K562 (cell line): ENCODE data around the gene DBI. TPM values are rescaled to one million over a fixed set of nuclear protein-coding genes. Genes with fewer than 3 reads are reported as not detected.
A peak's percentile ranks its signal among the peaks of the same experiment; 100 is the strongest.

Experiments
- ATF1 ChIP-seq, 2 experiments: fragments of 450-650 bp in 1 of 2; IDR thresholded peaks; 2 replicates each; pipeline ENCODE4 v1.6.1; 2016; ENCODE audit warnings: missing compliant biosample characterization in 1 of 2, missing genetic modification characterization in 1 of 2
- ATF6 ChIP-seq: sonication (generic); formaldehyde crosslinking; IDR thresholded peaks from 2 replicates; pipeline ENCODE4 v1.4.0; 2020; ENCODE audit warnings: mild to moderate bottlenecking, missing genetic modification reagents
- CBFA2T2 ChIP-seq: fragments of 450-650 bp; conservative IDR thresholded peaks from 2 replicates; pipeline ENCODE4 v1.6.1; 2017; ENCODE audit warnings: mild to moderate bottlenecking
- CHD2 ChIP-seq: IDR thresholded peaks from 2 replicates; pipeline ENCODE4 v1.6.1; 2011; ENCODE audit warnings: low read depth, low read length
- FUS ChIP-seq: fragments of 200-400 bp; formaldehyde crosslinking; optimal IDR thresholded peaks from 2 replicates; pipeline ENCODE3; 2017; ENCODE audit warnings: low read depth, low read length
- ILK ChIP-seq: fragments of 450-650 bp; IDR thresholded peaks from 2 replicates; pipeline ENCODE4 v1.6.1; 2016; ENCODE audit warnings: missing genetic modification characterization, low read depth, mild to moderate bottlenecking, missing compliant biosample characterization, moderate library complexity, borderline replicate concordance
- LARP7 ChIP-seq: fragments of 450-650 bp; IDR thresholded peaks from 2 replicates; pipeline ENCODE4 v1.6.1; 2016
- MAFF ChIP-seq: IDR thresholded peaks from 2 replicates; pipeline ENCODE4 v1.6.1; 2012; ENCODE audit warnings: low read length, improper control_type of control experiment
- MNT ChIP-seq, 2 experiments: fragments of 450-650 bp; conservative IDR thresholded peaks; 2 replicates each; pipeline ENCODE4 v1.6.1; 2017; ENCODE audit warnings: mild to moderate bottlenecking in 2 of 2, moderate library complexity in 2 of 2
- POLR2A ChIP-seq: fragments of 450-650 bp; conservative IDR thresholded peaks from 2 replicates; pipeline ENCODE4 v1.6.1; 2016
- POLR2G ChIP-seq: fragments of 200-400 bp; formaldehyde crosslinking; IDR thresholded peaks from 2 replicates; pipeline ENCODE4 v1.6.1; 2017; ENCODE audit warnings: low read depth, mild to moderate bottlenecking, antibody characterized with exemption, low read length, moderate library complexity
- PPARD ChIP-seq: fragments of 250-450 bp; sonication (Bioruptor Pico); IDR thresholded peaks from 2 replicates; pipeline ENCODE4 v1.8.0; 2022; ENCODE audit warnings: inconsistent platforms, mild to moderate bottlenecking, moderate library complexity
- SRSF1 ChIP-seq: fragments of 200-400 bp; formaldehyde crosslinking; IDR thresholded peaks from 2 replicates; pipeline ENCODE4 v1.6.1; 2017; ENCODE audit warnings: mild to moderate bottlenecking, low read depth, low read length, moderate library complexity
- TBP ChIP-seq: optimal IDR thresholded peaks from 2 replicates; pipeline ENCODE3; 2011; ENCODE audit warnings: low read depth, low read length, improper control_type of control experiment
- UBTF ChIP-seq, 2 experiments: IDR thresholded peaks; 2 replicates each; pipeline ENCODE4 v1.6.1; 2012; ENCODE audit warnings: improper control_type of control experiment in 2 of 2, low read depth in 2 of 2, low read length in 2 of 2, borderline replicate concordance in 1 of 2
- ZNF431 ChIP-seq: sonication (generic); formaldehyde crosslinking; IDR thresholded peaks from 2 replicates; pipeline ENCODE4 v1.8.0; 2022; ENCODE audit warnings: mild to moderate bottlenecking, missing genetic modification reagents
- ZNF561 ChIP-seq: fragments of 450-650 bp; formaldehyde crosslinking; conservative IDR thresholded peaks from 2 replicates; pipeline ENCODE4 v1.4.0; 2020; ENCODE audit warnings: mild to moderate bottlenecking, moderate library complexity
- ZNF639 ChIP-seq, 2 experiments: fragments of 200-800 bp in 1 of 2; sonication (Bioruptor generic) in 1 of 2; sonication (generic) in 1 of 2; formaldehyde crosslinking in 1 of 2; IDR thresholded peaks in 1 of 2; conservative IDR thresholded peaks in 1 of 2; 2 replicates each; pipeline versions ENCODE4 v1.5.0 to v1.6.1; 2016 to 2020; ENCODE audit warnings: missing compliant biosample characterization in 1 of 2, missing genetic modification characterization in 1 of 2, missing genetic modification reagents in 1 of 2
- polyA plus RNA-seq, 8 experiments: library from polyadenylated mRNA; depleted of rRNA in 4 of 8; stranded (reverse) in 5 of 8; unstranded in 3 of 8; fragments of >200 nt; fragmentation: Nextera tagmentation in 2 of 8; fragmentation: Illumina TruSeq in 1 of 8; extraction: Ambion mirVana in 2 of 8; extraction: Trizol in 1 of 8; gene quantifications; 2 replicates each; pipeline versions ENCODE4 v1.2.1 to v1.2.3, GENCODE V29; 2011 to 2014; ENCODE audit warnings: inconsistent platforms in 1 of 8, missing spikeins in 1 of 8
- total RNA-seq, 7 experiments: library from RNA; depleted of rRNA in 6 of 7; stranded (reverse); fragments of >200 nt in 6 of 7; fragmentation: Illumina TruSeq in 2 of 7; extraction: Trizol in 2 of 7; gene quantifications; 2 replicates each; pipeline versions ENCODE4 v1.2.1 to v1.2.3, GENCODE V29; 2011 to 2021; ENCODE audit warnings: low replicate concordance in 1 of 7

The DBI gene
- total and polyA plus RNA-seq, 9 of the 15 experiments (the other 6 are each of a cell fraction or from before 2014, with no cell fraction given), result 55.8 to 443 (median 194) TPM

GRCh38 chr2:119366649-119367471 is at the start of gene DBI, which contains the start of gene C2orf76 (continued):
- no peak for TF ChIP-seq ZNF561
- peak; percentile 97 to 98 for TF ChIP-seq MNT (conservative IDR thresholded peaks at IDR 0.05)
- no peak for TF ChIP-seq ATF6 (CRISPR knock-in tag)
- TF ChIP-seq ZNF431 (CRISPR knock-in tag), result no peak
- TF ChIP-seq ILK, result no peak
- TF ChIP-seq FUS, result no peak
- no peak for TF ChIP-seq LARP7
- TF ChIP-seq SRSF1, result no peak
- TF ChIP-seq PPARD (CRISPR knock-in tag), result no peak
- TF ChIP-seq CBFA2T2, result peak; percentile 41; the same call in 1 of the 2 replicates
- no peak for TF ChIP-seq ATF1 (CRISPR knock-in tag; IDR thresholded peaks at IDR 0.05)
- peak; percentile 79 for TF ChIP-seq ATF1 (tag; IDR thresholded peaks at IDR 0.05)
- TF ChIP-seq MAFF, result no peak
- peak; percentile 91 for TF ChIP-seq POLR2G
- no peak for TF ChIP-seq UBTF (IDR thresholded peaks at IDR 0.05; ENCODE audit: borderline replicate concordance in 1 of 2, low read depth in 2 of 2, low read length in 2 of 2)
- TF ChIP-seq TBP, result peak; percentile 89
- TF ChIP-seq ZNF639 (CRISPR knock-in tag; conservative IDR thresholded peaks at IDR 0.05 in 1 of 2, IDR thresholded peaks at IDR 0.05 in 1 of 2), result peak in 1 of 2 experiments; percentile 74; a peak in 2 of 4 replicates
- peak; percentile 42; the same call in 1 of the 2 replicates for TF ChIP-seq CHD2
- TF ChIP-seq POLR2A, result peak; percentile 91
